GM12873 (cell line): Measurements from ENCODE around the gene TRAPPC2.

ENCODE experiments used
- TF ChIP-seq, protein P1 (sequence below): IDR thresholded peaks from 2 replicates; pipeline ENCODE4 v1.5.1; 2012; ENCODE audit warnings: low read depth, mild to moderate bottlenecking, moderate library complexity, low read length, control low read depth; ENCODE audit not compliant: insufficient read depth; ENCODE audit errors: missing control alignments

Gene TRAPPC2

DNA sequence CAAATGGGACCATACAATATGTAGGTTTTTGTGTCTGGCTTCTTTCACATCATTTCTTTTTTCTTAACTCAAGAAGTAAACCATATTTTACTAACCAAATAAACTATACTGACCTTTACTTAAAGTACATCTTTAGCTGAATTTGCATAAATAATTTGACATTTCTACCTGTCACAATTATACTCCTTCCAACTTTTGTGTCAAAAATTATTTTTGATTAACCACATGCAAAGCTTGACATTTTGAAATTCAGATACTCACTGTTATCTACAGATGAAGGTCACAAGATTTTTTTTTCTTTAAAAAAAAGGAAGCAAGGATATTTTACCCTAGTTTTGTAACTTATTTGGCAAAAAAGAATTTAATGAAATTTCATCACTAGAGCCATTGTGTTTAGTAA, 57.5 kb downstream of the TRAPPC2 start:
- TF ChIP-seq, protein P1, sequence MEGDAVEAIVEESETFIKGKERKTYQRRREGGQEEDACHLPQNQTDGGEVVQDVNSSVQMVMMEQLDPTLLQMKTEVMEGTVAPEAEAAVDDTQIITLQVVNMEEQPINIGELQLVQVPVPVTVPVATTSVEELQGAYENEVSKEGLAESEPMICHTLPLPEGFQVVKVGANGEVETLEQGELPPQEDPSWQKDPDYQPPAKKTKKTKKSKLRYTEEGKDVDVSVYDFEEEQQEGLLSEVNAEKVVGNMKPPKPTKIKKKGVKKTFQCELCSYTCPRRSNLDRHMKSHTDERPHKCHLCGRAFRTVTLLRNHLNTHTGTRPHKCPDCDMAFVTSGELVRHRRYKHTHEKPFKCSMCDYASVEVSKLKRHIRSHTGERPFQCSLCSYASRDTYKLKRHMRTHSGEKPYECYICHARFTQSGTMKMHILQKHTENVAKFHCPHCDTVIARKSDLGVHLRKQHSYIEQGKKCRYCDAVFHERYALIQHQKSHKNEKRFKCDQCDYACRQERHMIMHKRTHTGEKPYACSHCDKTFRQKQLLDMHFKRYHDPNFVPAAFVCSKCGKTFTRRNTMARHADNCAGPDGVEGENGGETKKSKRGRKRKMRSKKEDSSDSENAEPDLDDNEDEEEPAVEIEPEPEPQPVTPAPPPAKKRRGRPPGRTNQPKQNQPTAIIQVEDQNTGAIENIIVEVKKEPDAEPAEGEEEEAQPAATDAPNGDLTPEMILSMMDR, result no peak

DNA sequence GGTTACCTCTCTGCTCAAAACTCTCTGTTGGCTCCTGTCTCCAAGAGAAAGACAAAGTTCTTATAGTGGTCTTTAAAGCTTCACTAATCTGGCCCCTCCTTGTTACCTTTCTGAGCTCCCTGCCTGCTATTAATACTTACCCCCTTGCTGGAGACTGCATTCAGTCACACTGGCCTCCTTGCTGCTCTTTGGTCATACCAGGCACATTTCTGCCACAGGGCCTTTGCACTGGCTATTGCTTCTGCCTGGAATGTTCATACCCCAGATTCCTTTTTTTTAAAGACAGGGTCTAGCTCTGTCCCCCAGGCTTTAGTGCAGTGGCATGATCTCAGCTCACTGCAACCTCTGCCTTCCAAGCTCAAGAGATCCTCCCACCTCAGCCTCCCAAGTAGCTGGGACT, 61.4 kb downstream of the TRAPPC2 start:
- TF ChIP-seq, protein P1, result no peak

DNA sequence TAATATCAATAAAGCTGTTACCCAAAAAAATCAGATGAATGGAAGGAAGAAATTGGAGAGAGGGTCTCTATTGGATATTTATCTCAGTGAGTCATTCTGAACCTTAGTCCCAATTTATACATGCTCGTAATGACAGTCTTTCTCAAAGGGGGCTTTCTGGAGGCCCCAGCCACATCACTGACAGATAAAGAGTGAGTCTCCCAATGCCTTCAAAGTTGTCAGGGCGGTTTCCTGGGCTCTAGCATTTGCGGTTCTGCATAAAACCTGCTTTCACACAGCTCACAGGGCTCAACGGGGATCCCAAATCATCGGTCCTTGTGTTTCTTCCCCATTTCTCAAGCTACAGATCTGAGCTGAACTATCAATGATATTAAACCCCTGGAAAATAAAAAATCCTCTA, 64.2 kb downstream of the TRAPPC2 start:
- TF ChIP-seq, protein P1, result no peak

DNA sequence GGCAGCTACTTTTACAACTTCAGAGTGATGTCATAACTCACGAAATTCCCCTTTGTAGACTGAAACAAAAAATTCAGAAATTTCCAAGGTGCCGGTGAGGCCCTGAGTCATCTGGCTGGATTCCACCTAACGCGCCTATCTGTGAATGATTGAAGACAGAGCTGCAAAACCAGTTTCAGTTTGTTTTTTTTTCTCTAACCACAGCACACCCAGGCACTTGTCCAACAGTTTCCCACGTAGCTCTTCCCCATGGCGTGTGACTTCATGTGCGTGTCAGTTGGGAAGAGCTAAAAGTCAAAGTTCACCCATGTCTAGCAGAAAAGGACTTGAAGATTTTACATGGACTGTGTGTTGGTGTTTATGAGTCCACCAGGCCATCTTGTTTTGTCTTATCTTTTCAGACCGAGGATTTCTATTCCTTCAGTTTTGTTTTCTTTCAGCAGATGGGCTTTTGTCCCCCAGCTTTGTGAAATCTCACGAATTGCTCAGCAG, 65.1 kb downstream of the TRAPPC2 start:
- TF ChIP-seq, protein P1, result no peak

DNA sequence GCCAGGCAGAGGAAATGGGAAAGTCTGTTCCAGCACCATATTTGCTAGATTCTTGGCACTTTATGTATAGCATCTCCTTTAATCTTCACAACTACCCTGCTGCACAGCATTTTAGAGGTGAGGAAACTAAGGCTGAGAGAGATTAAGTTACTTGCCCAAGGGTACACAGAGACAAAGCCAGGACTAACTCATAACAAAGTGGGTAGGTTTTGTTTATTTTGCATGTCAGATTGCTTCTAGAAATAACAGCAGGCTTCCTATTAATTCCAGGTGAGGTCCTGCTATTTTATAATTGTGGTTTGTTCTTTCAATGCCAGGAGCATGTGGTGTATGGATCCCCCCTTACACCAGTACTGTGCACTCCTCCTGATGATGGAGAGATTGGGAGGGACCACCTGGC, 66.5 kb downstream of the TRAPPC2 start:
- TF ChIP-seq, protein P1, result no peak

DNA sequence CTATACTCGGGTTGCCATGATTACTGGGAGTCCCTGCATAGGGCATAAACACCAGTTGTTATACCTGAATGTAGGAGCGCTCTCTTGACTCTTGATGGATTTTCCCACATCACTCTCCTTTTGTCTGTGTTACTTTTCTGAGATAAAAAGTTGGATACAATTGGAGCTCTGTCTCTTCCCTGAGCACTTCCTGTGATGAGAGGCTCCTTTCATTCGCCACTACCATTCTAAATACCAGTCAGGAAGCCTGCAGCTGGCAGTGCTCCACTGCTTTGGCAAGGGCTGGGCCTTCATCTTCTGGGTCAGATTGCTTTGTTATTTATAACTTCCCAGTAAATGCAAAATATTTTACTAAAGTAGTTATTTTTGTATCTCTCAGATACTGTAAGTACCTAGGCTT, 67.6 kb downstream of the TRAPPC2 start:
- TF ChIP-seq, protein P1, result no peak

DNA sequence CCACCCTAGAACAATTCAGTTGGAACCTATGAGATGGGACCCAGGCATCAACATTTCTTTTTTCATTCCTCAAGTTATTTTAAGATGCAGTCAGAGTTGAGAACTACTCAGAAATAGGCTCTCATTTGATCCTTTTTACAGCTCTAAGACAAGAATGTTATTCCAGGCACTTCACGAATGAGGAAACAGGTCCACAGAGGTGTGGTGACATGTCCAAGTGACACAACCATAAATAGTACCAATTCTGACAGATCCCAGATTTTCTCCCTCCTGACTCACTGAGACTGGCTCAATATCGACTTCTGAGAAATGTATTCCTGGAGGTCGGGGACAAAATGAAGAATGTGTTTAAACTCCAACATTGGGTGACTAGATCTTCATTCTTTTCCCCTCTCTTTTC, 70.4 kb downstream of the TRAPPC2 start:
- TF ChIP-seq, protein P1, result no peak
